GM12878 (cell line): ENCODE results near the gene ULK1. TPM values are rescaled to one million over a fixed set of nuclear protein-coding genes. Genes with fewer than 3 reads are reported as not detected.

Experiments
- ATAC-seq: fragments of 200-7000 bp; cut with Tn5 transposase; 3 replicates; pipeline ENCODE4 v1.9.1; 2020; ENCODE audit warnings: mild to moderate bottlenecking, moderate library complexity
- BruUV-seq: library from RNA; stranded (reverse); fragments of 400-500 nt; replicated peaks from 2 replicates; lab custom pipeline; 2021; lab: Mats Ljungman, UMichigan
- CTCF ChIA-PET: fragments of 300-600 bp; sonication (Branson Sonifier 250); formaldehyde crosslinking; extraction: SDS; loops from one replicate; lab custom pipeline; 2021; ENCODE audit warnings: inconsistent platforms; lab: Yijun Ruan, JAX
- POLR2A ChIA-PET: fragments of 350-600 bp; formaldehyde crosslinking; extraction: SDS; loops from one replicate; lab custom pipeline; 2021; ENCODE audit warnings: inconsistent platforms; lab: Charles Lee
- RAD21 ChIA-PET: fragments of 300-600 bp; sonication (Branson Sonifier 250); formaldehyde crosslinking; loops from one replicate; lab custom pipeline; 2023; ENCODE audit warnings: antibody characterized with exemption; ENCODE audit not compliant: unreplicated experiment; lab: Charles Lee
- SMC1A ChIA-PET: fragments of 300-600 bp; sonication (Branson Sonifier 250); formaldehyde crosslinking; loops from one replicate; lab custom pipeline; 2023; ENCODE audit not compliant: unreplicated experiment, uncharacterized antibody; lab: Charles Lee
- DNase-seq: peaks from one replicate; pipeline ENCODE4 v3.0.0-alpha.2; 2011; ENCODE audit warnings: low read depth, low spot score
- FAIRE-seq: peaks from 3 replicates; lab custom pipeline; 2011; peaks lifted over from hg19 to GRCh38; lab: Jason Lieb, UNC
- H2AFZ ChIP-seq: 2 replicates; pipeline ENCODE4 v1.6.0; 2011; ENCODE audit warnings: low read depth, low read length, control low read depth; ENCODE audit not compliant: control insufficient read depth
- H3K27ac ChIP-seq: 2 replicates; pipeline ENCODE4 v1.5.1; 2011; ENCODE audit warnings: control low read depth; ENCODE audit not compliant: control insufficient read depth, insufficient read depth
- H3K27me3 ChIP-seq, 2 experiments: replicated peaks in 1 of 2; 2 replicates each; pipeline versions ENCODE4 v1.6.0 to v1.6.1; 2011; ENCODE audit warnings: low read length in 1 of 2; ENCODE audit not compliant: control insufficient read depth in 2 of 2, insufficient read depth in 2 of 2
- H3K36me3 ChIP-seq, 2 experiments: 2 replicates each; pipeline ENCODE4 v1.5.1; 2011; ENCODE audit warnings: low read length in 1 of 2; ENCODE audit not compliant: control insufficient read depth in 2 of 2, insufficient read depth in 2 of 2
- H3K4me1 ChIP-seq: 2 replicates; pipeline ENCODE4 v1.6.1; 2011; ENCODE audit warnings: mild to moderate bottlenecking, low read length, moderate library complexity, mixed read lengths; ENCODE audit not compliant: control insufficient read depth, insufficient read depth
- H3K4me2 ChIP-seq: 2 replicates; pipeline ENCODE4 v1.6.0; 2011; ENCODE audit warnings: control low read depth; ENCODE audit not compliant: control insufficient read depth, insufficient read depth
- H3K4me3 ChIP-seq: fragments of 200-600 bp; sonication (generic); 2 replicates; pipeline ENCODE4 v1.5.1; 2016
- H3K79me2 ChIP-seq: 2 replicates; pipeline ENCODE4 v1.6.0; 2011; ENCODE audit warnings: low read length; ENCODE audit not compliant: control insufficient read depth, insufficient read depth
- H3K9ac ChIP-seq: 2 replicates; pipeline ENCODE4 v1.8.0; 2011; ENCODE audit warnings: low read length, control low read depth, mixed read lengths; ENCODE audit not compliant: control insufficient read depth, insufficient read depth
- H3K9me3 ChIP-seq: replicated peaks from 3 replicates; pipeline ENCODE4 v1.5.1; 2011; ENCODE audit warnings: mild to moderate bottlenecking, low read length; ENCODE audit not compliant: control insufficient read depth, insufficient read depth
- H4K20me1 ChIP-seq: 2 replicates; pipeline ENCODE4 v1.6.0; 2011; ENCODE audit not compliant: control insufficient read depth, insufficient read depth
- ATF7 ChIP-seq: fragments of 450-650 bp; IDR thresholded peaks from 2 replicates; pipeline ENCODE4 v1.6.1; 2016; ENCODE audit warnings: low read depth, mild to moderate bottlenecking
- BCL11A ChIP-seq: IDR thresholded peaks from 2 replicates; pipeline ENCODE4 v1.6.1; 2011; ENCODE audit warnings: low read depth, low read length
- BRCA1 ChIP-seq: IDR thresholded peaks from 2 replicates; pipeline ENCODE4 v1.6.1; 2011; ENCODE audit warnings: low read depth, low read length, improper control_type of control experiment
- FOS ChIP-seq: IDR thresholded peaks from 3 replicates; pipeline ENCODE4 v1.6.1; 2011; ENCODE audit warnings: borderline replicate concordance; ENCODE audit not compliant: insufficient read length; ENCODE audit errors: extremely low read depth
- GABPA ChIP-seq: IDR thresholded peaks from 2 replicates; pipeline ENCODE4 v1.6.1; 2014; ENCODE audit warnings: antibody characterized with exemption, low read depth, mild to moderate bottlenecking, inconsistent platforms
- KAT2A ChIP-seq: conservative IDR thresholded peaks from 2 replicates; pipeline ENCODE4 v1.6.1; 2011; ENCODE audit warnings: low read depth, low read length; ENCODE audit not compliant: control insufficient read depth
- KLF5 ChIP-seq: fragments of 450-650 bp; IDR thresholded peaks from 2 replicates; pipeline ENCODE4 v1.6.1; 2014; ENCODE audit warnings: mild to moderate bottlenecking; ENCODE audit not compliant: partially characterized antibody
- MEF2A ChIP-seq: IDR thresholded peaks from 2 replicates; pipeline ENCODE4 v1.6.1; 2011; ENCODE audit warnings: low read depth, mild to moderate bottlenecking, low read length, moderate library complexity; ENCODE audit not compliant: insufficient read depth
- NR2C1 ChIP-seq: fragments of 450-650 bp; IDR thresholded peaks from 2 replicates; pipeline ENCODE4 v1.6.1; 2017; ENCODE audit warnings: antibody characterized with exemption, mild to moderate bottlenecking, moderate library complexity
- PAX5 ChIP-seq: IDR thresholded peaks from 2 replicates; pipeline ENCODE4 v1.6.1; 2011; ENCODE audit warnings: low read depth, low read length, borderline replicate concordance
- POLR2A ChIP-seq: IDR thresholded peaks from 2 replicates; pipeline ENCODE4 v1.6.1; 2011; ENCODE audit warnings: low read depth, mild to moderate bottlenecking, low read length
- RAD21 ChIP-seq: IDR thresholded peaks from 2 replicates; pipeline ENCODE4 v1.6.1; 2011; ENCODE audit warnings: mild to moderate bottlenecking, low read depth, low read length, moderate library complexity; ENCODE audit not compliant: insufficient read depth
- RAD51 ChIP-seq: fragments of 450-650 bp; IDR thresholded peaks from 2 replicates; pipeline ENCODE4 v1.6.1; 2016; ENCODE audit warnings: moderate library complexity, mild to moderate bottlenecking, inconsistent platforms
- SMC3 ChIP-seq: IDR thresholded peaks from 2 replicates; pipeline ENCODE4 v1.6.1; 2011; ENCODE audit warnings: low read length, improper control_type of control experiment, borderline replicate concordance
- STAT1 ChIP-seq: fragments of 450-650 bp; conservative IDR thresholded peaks from 2 replicates; pipeline ENCODE4 v1.6.1; 2014; ENCODE audit warnings: antibody characterized with exemption, mild to moderate bottlenecking
- STAT3 ChIP-seq: IDR thresholded peaks from 2 replicates; pipeline ENCODE4 v1.6.1; 2011; ENCODE audit warnings: low read depth, low read length, improper control_type of control experiment
- TCF12 ChIP-seq: IDR thresholded peaks from 2 replicates; pipeline ENCODE4 v1.6.1; 2011; ENCODE audit warnings: low read depth, mild to moderate bottlenecking, low read length
- ZNF384 ChIP-seq: IDR thresholded peaks from 2 replicates; pipeline ENCODE4 v1.6.1; 2012; ENCODE audit warnings: low read depth, mild to moderate bottlenecking, low read length, improper control_type of control experiment, borderline replicate concordance
- ZNF687 ChIP-seq: fragments of 450-650 bp; IDR thresholded peaks from 2 replicates; pipeline ENCODE4 v1.6.1; 2017; ENCODE audit warnings: mild to moderate bottlenecking, moderate library complexity
- WGBS: methylation state at CpG from one replicate; pipeline ENCODE4 v1.1.6; 2016; ENCODE audit warnings: low lambda C conversion rate; ENCODE audit not compliant: insufficient replicate concordance, insufficient coverage; ENCODE audit errors: missing lambda C conversion rate; 5-methylcytosine and 5-hydroxymethylcytosine counted together
- in situ Hi-C: fragments of 300-500 bp; cut with MboI; formaldehyde crosslinking; loops from 9 replicates; pipeline ENCODE4 v1.14.3; 2018; ENCODE audit warnings: mixed read lengths
- intact Hi-C: fragments of 100-400 bp; cut with micrococcal nuclease; formaldehyde crosslinking; loops from one replicate; pipeline ENCODE4 v1.14.2; 2022; ENCODE audit not compliant: unreplicated experiment
- polyA plus RNA-seq, 11 experiments: library from polyadenylated mRNA; depleted of rRNA in 4 of 11; unstranded in 6 of 11; stranded (reverse) in 5 of 11; fragments of >200 nt; fragmentation: Nextera tagmentation in 4 of 11; fragmentation: Illumina TruSeq in 1 of 11; extraction: Ambion mirVana in 4 of 11; extraction: Trizol in 1 of 11; gene quantifications; 1 replicate in 1 of 11; 2 replicates in 10 of 11; pipeline versions ENCODE4 v1.2.1 to v1.2.3, GENCODE V29; 2011 to 2016; ENCODE audit warnings: inconsistent platforms in 2 of 11, missing spikeins in 2 of 11, low read depth in 1 of 11
- total RNA-seq, 4 experiments: library from RNA; depleted of rRNA in 3 of 4; stranded (reverse); fragments of >200 nt in 3 of 4; fragmentation: Illumina TruSeq in 1 of 4; extraction: Trizol in 1 of 4; gene quantifications; 2 replicates each; pipeline versions ENCODE4 v1.2.1 to v1.2.3, GENCODE V29; 2013 to 2021
- TF ChIP-seq, protein P1 (sequence below): fragments of 450-650 bp; IDR thresholded peaks from 2 replicates; pipeline ENCODE4 v1.6.1; 2018; ENCODE audit warnings: borderline replicate concordance, mild to moderate bottlenecking; ENCODE audit not compliant: partially characterized antibody

Gene ULK1
- total and polyA plus RNA-seq, 10 of the 15 experiments (the other 5 are each of a cell fraction or from before 2014, with no cell fraction given): 0.13 to 14.1 (median 1.5) TPM

GRCh38 chr12:131918311-131919050, 24.1 kb downstream of the ULK1 start (continued):
- TF ChIP-seq KLF5 (no peak), FOS (no peak), STAT1 (no peak), RAD21 (no peak), KAT2A (no peak), ATF7 (no peak), RAD51 (no peak), SMC3 (no peak)

GRCh38 chr12:131919051-131919347, 24.6 kb downstream of the ULK1 start:
- H3K9ac ChIP-seq: no peak overlapping the region
- no peak overlapping the region for H3K4me2 ChIP-seq
- BruUV-seq: no TSS peak
- RAD21 ChIA-PET: no interaction called here
- intact Hi-C loops: no loop called here
- in situ Hi-C loops: no loop called here
- DNase-seq (no peak), FAIRE-seq (no peak), ATAC-seq (no peak)
- H3K4me1 ChIP-seq: peaks cover 11% of the 10 kb centered on the region
- no peaks in the 10 kb centered on the region for H4K20me1 ChIP-seq
- H3K27me3 ChIP-seq: no peaks in the 10 kb centered on the region
- no peak overlapping the region for H2AFZ ChIP-seq
- no peaks in the 10 kb centered on the region; a peak in 2 of 4 replicates for H3K36me3 ChIP-seq
- H3K27ac ChIP-seq: no peak overlapping the region
- POLR2A ChIA-PET: no interaction called here
- CTCF ChIA-PET: no interaction called here
- no peak overlapping the region for H3K4me3 ChIP-seq
- no peaks in the 10 kb centered on the region for H3K9me3 ChIP-seq
- SMC1A ChIA-PET: no interaction called here
- no peaks in the 10 kb centered on the region for H3K79me2 ChIP-seq
- WGBS: 97% methylated on average over 16 of the region's 19 CpGs
- TF ChIP-seq TCF12 (no peak), BCL11A (no peak), MEF2A (no peak), BRCA1 (no peak), PAX5 (no peak), NR2C1 (no peak), POLR2A (no peak), STAT3 (no peak), ZNF384 (no peak), GABPA (no peak), ZNF687 (no peak)
- TF ChIP-seq, protein P1, sequence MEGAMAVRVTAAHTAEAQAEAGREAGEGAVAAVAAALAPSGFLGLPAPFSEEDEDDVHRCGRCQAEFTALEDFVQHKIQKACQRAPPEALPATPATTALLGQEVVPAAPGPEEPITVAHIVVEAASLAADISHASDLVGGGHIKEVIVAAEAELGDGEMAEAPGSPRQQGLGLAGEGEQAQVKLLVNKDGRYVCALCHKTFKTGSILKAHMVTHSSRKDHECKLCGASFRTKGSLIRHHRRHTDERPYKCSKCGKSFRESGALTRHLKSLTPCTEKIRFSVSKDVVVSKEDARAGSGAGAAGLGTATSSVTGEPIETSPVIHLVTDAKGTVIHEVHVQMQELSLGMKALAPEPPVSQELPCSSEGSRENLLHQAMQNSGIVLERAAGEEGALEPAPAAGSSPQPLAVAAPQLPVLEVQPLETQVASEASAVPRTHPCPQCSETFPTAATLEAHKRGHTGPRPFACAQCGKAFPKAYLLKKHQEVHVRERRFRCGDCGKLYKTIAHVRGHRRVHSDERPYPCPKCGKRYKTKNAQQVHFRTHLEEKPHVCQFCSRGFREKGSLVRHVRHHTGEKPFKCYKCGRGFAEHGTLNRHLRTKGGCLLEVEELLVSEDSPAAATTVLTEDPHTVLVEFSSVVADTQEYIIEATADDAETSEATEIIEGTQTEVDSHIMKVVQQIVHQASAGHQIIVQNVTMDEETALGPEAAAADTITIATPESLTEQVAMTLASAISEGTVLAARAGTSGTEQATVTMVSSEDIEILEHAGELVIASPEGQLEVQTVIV: no peak
